HG03045 (cell line): ENCODE results near the gene KLK12.

Experiments used
- ATAC-seq: cut with Tn5 transposase; IDR thresholded peaks from one replicate; pipeline ENCODE4 v1.9.1; 2021; ENCODE audit warnings: mild to moderate bottlenecking, moderate library complexity; ENCODE audit not compliant: unreplicated experiment

KLK12 gene

GRCh38 chr19:51055866-51056265 lies 21.1 kb upstream of the KLK12 start:
- ATAC-seq = no peak

- no peak for ATAC-seq
These were observed 12.2 kb upstream of the KLK12 start for GRCh38 chr19:51047031-51047335.

GRCh38 chr19:51044327-51044726 lies 9.5 kb upstream of the KLK12 start:
- no peak for ATAC-seq

- no peak for ATAC-seq
These were observed 8.7 kb upstream of the KLK12 start for GRCh38 chr19:51043497-51043896.

GRCh38 chr19:51040151-51040550 lies 5.3 kb upstream of the KLK12 start:
- ATAC-seq = no peak

- no peak for ATAC-seq
These were observed 1.7 kb upstream of the KLK12 start for GRCh38 chr19:51036519-51036918.

- ATAC-seq = no peak
These were observed 2.9 kb downstream of the KLK12 start for GRCh38 chr19:51031880-51032225.

- ATAC-seq = no peak
These were observed 3.5 kb downstream of the KLK12 start for GRCh38 chr19:51031220-51031879.

GRCh38 chr19:51030631-51031030 lies 4.2 kb downstream of the KLK12 start:
- ATAC-seq = no peak

- no peak for ATAC-seq
These were observed 5.1 kb downstream of the KLK12 start for GRCh38 chr19:51029718-51030117.

GRCh38 chr19:51027873-51028272 lies 6.9 kb downstream of the KLK12 start:
- no peak for ATAC-seq

- no peak for ATAC-seq
These were observed 7.5 kb downstream of the KLK12 start for GRCh38 chr19:51027126-51027806.

GRCh38 chr19:51026554-51026831 lies 8.3 kb downstream of the KLK12 start, which contains the start of gene KLK11:
Gene KLK11 (minus strand): TSS chr19:51026616. CDS start chr19:51025631, 985 bp downstream.
- no peak for ATAC-seq

- no peak for ATAC-seq
These were observed 8.8 kb downstream of the KLK12 start for GRCh38 chr19:51025809-51026553.

GRCh38 chr19:51025401-51025800 lies 9.4 kb downstream of the KLK12 start:
- ATAC-seq = no peak

- ATAC-seq = no peak
These were observed 9.9 kb downstream of the KLK12 start for GRCh38 chr19:51024924-51025323.

GRCh38 chr19:51023946-51024345 lies 10.9 kb downstream of the KLK12 start:
- ATAC-seq = no peak

- no peak for ATAC-seq
These were observed 12.3 kb downstream of the KLK12 start for GRCh38 chr19:51022526-51022925.

- no peak for ATAC-seq
These were observed 13.7 kb downstream of the KLK12 start for GRCh38 chr19:51020988-51021651.

GRCh38 chr19:51019544-51019925 lies 15.3 kb downstream of the KLK12 start, which contains the start of gene KLK10:
Gene KLK10 (minus strand): TSS chr19:51019709. CDS start chr19:51019130, 579 bp downstream.
- no peak for ATAC-seq

- no peak for ATAC-seq
These were observed 15.9 kb downstream of the KLK12 start for GRCh38 chr19:51018745-51019543.
